Peyer's patch (tissue), 4 donors: ENCODE measurements around the gene B3GNT7. TPM values are rescaled to one million over a fixed set of nuclear protein-coding genes. Genes with fewer than 3 reads are reported as not detected.

Source experiments
- DNase-seq, 3 donors: peaks; one replicate each; pipeline ENCODE4 v3.0.0-alpha.2; 2017 to 2019
- H3K27ac ChIP-seq, 4 donors: fragments of 200-600 bp; sonication (generic); one replicate each; pipeline ENCODE4 v1.5.1; 2016 to 2019
- H3K27me3 ChIP-seq, 2 donors: fragments of 200-600 bp; sonication (generic); one replicate each; pipeline ENCODE4 v1.5.1; 2019
- H3K36me3 ChIP-seq, 3 donors: fragments of 200-600 bp; sonication (generic); one replicate each; pipeline ENCODE4 v1.5.1; 2016 to 2019
- H3K4me1 ChIP-seq, 4 donors: fragments of 200-600 bp; sonication (generic); one replicate each; pipeline ENCODE4 v1.5.1; 2016 to 2019
- H3K4me3 ChIP-seq, 4 donors: fragments of 200-600 bp; sonication (generic); 1 replicate in 3 of 4; 2 replicates in 1 of 4; pipeline ENCODE4 v1.5.1; 2016 to 2019; ENCODE audit warnings: mild to moderate bottlenecking in 1 of 4
- H3K9me3 ChIP-seq, 4 donors: fragments of 200-600 bp; sonication (generic); one replicate each; pipeline ENCODE4 v1.5.1; 2016 to 2019; ENCODE audit warnings: mild to moderate bottlenecking in 1 of 4
- POLR2A ChIP-seq, 2 donors: fragments of 450-650 bp; IDR thresholded peaks; one replicate each; pipeline ENCODE4 v1.5.1; 2017; ENCODE audit warnings: antibody characterized with exemption in 2 of 2, mild to moderate bottlenecking in 2 of 2, moderate library complexity in 2 of 2
- small RNA-seq, 2 donors: library from RNA; depleted of rRNA; stranded (forward); fragments of <200 nt; gene quantifications; one replicate each; pipeline ENCODE3, GENCODE V24; 2016
- total RNA-seq, 4 donors: library from RNA; depleted of rRNA; stranded (reverse); fragments of >200 nt; gene quantifications; one replicate each; pipeline ENCODE4 v1.1.0, GENCODE V29; 2016
- TF ChIP-seq, protein P1 (sequence below), 6 experiments: fragments of 450-650 bp in 4 of 6; fragments of 200-600 bp in 2 of 6; sonication (generic) in 1 of 6; IDR thresholded peaks; one replicate each; pipeline ENCODE4 v1.5.1; 2017 to 2019; ENCODE audit warnings: antibody characterized with exemption in 6 of 6, mild to moderate bottlenecking in 3 of 6, moderate library complexity in 1 of 6

B3GNT7 gene
- total RNA-seq, 4 donors from 2014 or later, result 9.9 to 154 (median 90.3) TPM

DNA sequence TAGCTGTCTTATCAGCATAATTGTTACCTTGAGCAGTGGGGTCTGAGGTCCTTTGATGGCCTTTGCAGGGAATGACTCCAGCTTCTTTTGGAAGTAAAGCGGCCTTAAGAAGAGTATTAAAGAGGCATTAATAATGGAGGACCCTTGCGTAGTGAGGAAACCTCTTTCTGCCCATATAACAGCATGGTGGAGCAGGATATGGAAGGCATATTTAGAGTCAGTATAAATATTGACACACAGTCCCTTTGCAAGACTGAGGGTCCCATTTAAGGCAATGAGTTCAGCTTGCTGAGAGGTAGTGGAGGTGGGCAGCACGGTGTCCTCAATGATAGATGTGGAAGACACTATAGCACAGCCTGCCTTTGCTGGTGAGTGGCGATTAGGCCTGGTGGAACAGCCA lies 36.1 kb downstream of the B3GNT7 start:
- H3K4me1 ChIP-seq, result no peaks in the 10 kb centered on the region
- H3K27ac ChIP-seq, result no peak overlapping the region
- peaks cover 0 to 5% (median 2%) of the 10 kb centered on the region in 4 donors for H3K9me3 ChIP-seq
- H3K27me3 ChIP-seq, result no peaks in the 10 kb centered on the region
- TF ChIP-seq, protein P1, sequence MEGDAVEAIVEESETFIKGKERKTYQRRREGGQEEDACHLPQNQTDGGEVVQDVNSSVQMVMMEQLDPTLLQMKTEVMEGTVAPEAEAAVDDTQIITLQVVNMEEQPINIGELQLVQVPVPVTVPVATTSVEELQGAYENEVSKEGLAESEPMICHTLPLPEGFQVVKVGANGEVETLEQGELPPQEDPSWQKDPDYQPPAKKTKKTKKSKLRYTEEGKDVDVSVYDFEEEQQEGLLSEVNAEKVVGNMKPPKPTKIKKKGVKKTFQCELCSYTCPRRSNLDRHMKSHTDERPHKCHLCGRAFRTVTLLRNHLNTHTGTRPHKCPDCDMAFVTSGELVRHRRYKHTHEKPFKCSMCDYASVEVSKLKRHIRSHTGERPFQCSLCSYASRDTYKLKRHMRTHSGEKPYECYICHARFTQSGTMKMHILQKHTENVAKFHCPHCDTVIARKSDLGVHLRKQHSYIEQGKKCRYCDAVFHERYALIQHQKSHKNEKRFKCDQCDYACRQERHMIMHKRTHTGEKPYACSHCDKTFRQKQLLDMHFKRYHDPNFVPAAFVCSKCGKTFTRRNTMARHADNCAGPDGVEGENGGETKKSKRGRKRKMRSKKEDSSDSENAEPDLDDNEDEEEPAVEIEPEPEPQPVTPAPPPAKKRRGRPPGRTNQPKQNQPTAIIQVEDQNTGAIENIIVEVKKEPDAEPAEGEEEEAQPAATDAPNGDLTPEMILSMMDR (IDR thresholded peaks at IDR 0.05), result no peak
- no peak for TF ChIP-seq POLR2A (IDR thresholded peaks at IDR 0.05)
- H3K4me3 ChIP-seq, result no peak overlapping the region
- no peaks in the 10 kb centered on the region for H3K36me3 ChIP-seq
- DNase-seq, result no peak

DNA sequence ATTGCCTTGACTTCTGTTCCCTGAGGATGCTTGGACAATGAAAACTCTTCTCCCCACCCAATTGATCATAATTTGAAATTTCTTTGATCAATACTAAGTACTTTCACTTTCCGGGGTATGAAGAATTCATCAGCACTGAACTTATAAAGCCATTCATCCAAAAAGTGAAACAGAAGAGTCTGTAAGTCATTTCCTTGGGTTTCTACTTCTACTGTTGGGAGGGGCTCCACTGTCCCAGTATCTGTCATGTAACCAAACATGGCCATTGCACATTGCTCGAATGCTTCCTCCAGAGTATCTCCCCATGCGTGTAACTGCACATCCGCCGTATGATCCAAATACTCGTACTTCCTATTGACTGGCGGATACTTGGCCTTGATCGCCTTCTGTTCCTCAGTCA lies 38.5 kb downstream of the B3GNT7 start:
- no peaks in the 10 kb centered on the region for H3K36me3 ChIP-seq
- no peak overlapping the region for H3K27ac ChIP-seq
- no peak overlapping the region for H3K4me3 ChIP-seq
- DNase-seq, result peak in 1 of 3 donors; percentile 8
- peaks cover 0 to 5% (median 2%) of the 10 kb centered on the region in 4 donors for H3K9me3 ChIP-seq
- H3K4me1 ChIP-seq, result no peaks in the 10 kb centered on the region
- H3K27me3 ChIP-seq, result no peaks in the 10 kb centered on the region
- TF ChIP-seq POLR2A (IDR thresholded peaks at IDR 0.05), result no peak
- TF ChIP-seq, protein P1 (IDR thresholded peaks at IDR 0.05), result no peak

DNA sequence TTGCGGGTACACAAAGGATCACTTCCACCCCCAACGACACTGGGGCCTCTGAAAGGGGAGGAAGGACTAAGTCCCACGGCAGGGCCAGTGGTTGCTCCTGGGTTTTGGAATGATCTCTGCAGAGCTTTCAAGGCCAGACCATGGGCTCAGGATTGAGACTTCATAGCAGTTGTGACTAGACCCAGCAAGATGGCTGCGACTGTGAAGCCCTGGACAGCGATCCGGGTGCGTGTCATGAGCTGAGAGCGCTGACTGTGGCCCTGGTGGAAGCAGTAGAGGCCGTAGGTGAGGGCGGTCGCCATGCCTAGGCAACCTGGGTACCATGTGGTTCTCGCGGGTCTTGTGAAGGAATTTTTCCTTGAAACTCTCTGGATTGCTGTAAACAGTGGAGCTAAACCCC lies 41.4 kb downstream of the B3GNT7 start:
- no peak overlapping the region for H3K4me3 ChIP-seq
- no peaks in the 10 kb centered on the region for H3K27me3 ChIP-seq
- H3K36me3 ChIP-seq, result no peaks in the 10 kb centered on the region
- peaks cover 0 to 5% (median 0%) of the 10 kb centered on the region in 4 donors for H3K9me3 ChIP-seq
- TF ChIP-seq, protein P1 (IDR thresholded peaks at IDR 0.05), result no peak
- no peak for TF ChIP-seq POLR2A (IDR thresholded peaks at IDR 0.05)
- H3K4me1 ChIP-seq, result no peaks in the 10 kb centered on the region
- DNase-seq, result peak in 1 of 3 donors; percentile 32
- H3K27ac ChIP-seq, result no peak overlapping the region

DNA sequence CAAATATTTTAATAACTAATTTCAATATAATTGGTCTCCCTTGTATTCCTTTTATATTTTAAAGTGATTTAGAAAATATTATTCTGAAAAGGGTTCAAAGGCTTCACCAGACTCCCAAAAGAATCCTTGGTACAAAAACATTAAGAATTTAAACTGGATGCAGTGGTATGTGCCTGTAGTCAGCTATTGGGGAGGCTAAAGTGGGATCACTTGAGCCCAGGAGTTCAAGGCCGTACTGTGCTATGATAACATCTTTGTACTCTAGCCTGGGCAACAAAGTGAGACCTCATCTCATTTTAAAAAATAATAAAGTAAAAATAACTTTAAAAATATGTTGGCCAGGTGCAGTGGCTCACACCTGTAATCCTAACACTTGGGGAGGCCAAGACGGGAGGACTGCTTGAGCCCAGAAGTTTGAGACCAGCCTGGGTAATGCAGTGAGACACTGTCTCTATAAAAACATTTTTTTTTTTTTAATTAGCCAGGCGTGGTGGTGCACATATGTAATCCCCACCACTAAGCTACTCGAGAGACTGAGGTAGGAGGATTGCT lies 54.1 kb downstream of the B3GNT7 start:
- H3K27me3 ChIP-seq, result no peaks in the 10 kb centered on the region
- no peaks in the 10 kb centered on the region for H3K4me1 ChIP-seq
- no peak overlapping the region for H3K27ac ChIP-seq
- TF ChIP-seq POLR2A (IDR thresholded peaks at IDR 0.05), result no peak
- TF ChIP-seq, protein P1 (IDR thresholded peaks at IDR 0.05), result no peak
- H3K4me3 ChIP-seq, result no peak overlapping the region
- H3K9me3 ChIP-seq, result no peaks in the 10 kb centered on the region
- peaks cover 0 to 20% (median 0%) of the 10 kb centered on the region in 3 donors for H3K36me3 ChIP-seq
- DNase-seq, result peak in 1 of 3 donors; percentile 22

DNA sequence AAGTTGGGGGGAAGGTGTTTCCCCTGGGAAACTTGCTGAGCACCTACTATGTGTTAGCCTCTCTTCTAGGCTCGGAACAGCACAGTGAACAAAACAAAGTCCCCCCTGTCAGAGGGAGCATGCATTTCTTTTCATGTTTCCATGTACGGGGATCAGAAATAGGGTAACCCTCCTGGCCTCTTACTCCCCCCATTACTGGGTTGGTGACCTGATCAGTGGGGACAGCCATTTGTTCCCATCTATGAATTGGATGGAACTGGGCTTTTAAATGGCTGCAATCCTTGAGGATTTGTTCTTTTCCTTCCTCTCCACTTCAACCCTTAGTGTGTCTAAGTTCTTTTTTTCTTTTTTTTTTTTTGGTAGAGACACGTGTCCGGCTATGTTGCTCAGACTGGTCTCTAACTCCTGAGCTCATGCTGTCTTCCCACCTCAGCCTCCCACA lies 55.1 kb downstream of the B3GNT7 start:
- no peak overlapping the region for H3K27ac ChIP-seq

More for the DNA sequence above, 55.1 kb downstream of the B3GNT7 start:
- H3K9me3 ChIP-seq, result no peaks in the 10 kb centered on the region
- H3K4me3 ChIP-seq, result no peak overlapping the region
- no peak for TF ChIP-seq POLR2A (IDR thresholded peaks at IDR 0.05)
- TF ChIP-seq, protein P1 (IDR thresholded peaks at IDR 0.05), result no peak
- H3K36me3 ChIP-seq, result peaks cover 0 to 30% (median 0%) of the 10 kb centered on the region in 3 donors
- no peaks in the 10 kb centered on the region for H3K4me1 ChIP-seq
- no peaks in the 10 kb centered on the region for H3K27me3 ChIP-seq
- no peak for DNase-seq

Small RNA genes within 50 kb of the gene (small RNA-seq; reads per million reads assigned to genes)
- gene MIR4777, result 0 reads per million in 2 donors

Other genes starting within 250 kb of the B3GNT7 start
- 10 to 100 TPM in 3 of 4 donors, 1 to 10 TPM in 1; 3.3 to 15.7 (median 10.5) TPM for gene ARMC9, start 197.1 kb upstream of the B3GNT7 start, total RNA-seq
- 100 to 1,000 TPM in 3 of 4 donors, 10 to 100 TPM in 1; 80.7 to 661 (median 153) TPM for gene NCL, start 68.8 kb downstream of the B3GNT7 start, total RNA-seq
- gene NMUR1, start 134.7 kb downstream of the B3GNT7 start, total RNA-seq, result 1 to 10 TPM in 1 of 4 donors, under 1 TPM in 2, not detected in 1; 0.53 to 3.1 (median 0.80) TPM
- gene TEX44, start 197.2 kb downstream of the B3GNT7 start, total RNA-seq, result not detected